ENCODE results near the gene APBA1. TPM values are rescaled to one million over a fixed set of nuclear protein-coding genes. Genes with fewer than 3 reads are reported as not detected.

The APBA1 gene
- total and polyA plus RNA-seq, 8 donors: 2.4 to 17.9 (median 11.4) TPM

DNA sequence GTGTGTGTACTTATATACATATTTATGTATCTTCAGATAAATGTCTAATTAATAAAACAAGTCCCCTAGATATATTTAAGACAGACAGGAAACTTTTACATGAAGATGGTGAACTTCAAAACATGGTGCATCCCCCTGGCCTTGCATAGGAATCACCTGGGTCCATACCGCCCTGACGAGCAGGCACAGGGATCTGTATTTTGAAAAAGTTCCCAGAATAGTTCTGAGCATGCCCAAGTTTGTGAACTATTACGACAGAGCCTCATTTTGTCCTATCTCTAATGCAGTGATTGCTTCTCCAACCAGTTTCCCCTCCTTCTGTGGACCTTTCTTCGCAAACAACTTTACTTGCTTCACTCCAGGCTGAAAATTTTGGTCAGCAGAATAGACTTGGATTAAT is 98.1 kb downstream of the APBA1 start:
- Histone ChIP-seq H3K4me1 (no peaks in the 10 kb centered on the region), H3K9me3 (no peaks in the 10 kb centered on the region), H3K27me3 (no peaks in the 10 kb centered on the region), H3K27ac (no peak overlapping the region), H3K36me3 (no peaks in the 10 kb centered on the region), H3K4me3 (no peak overlapping the region)
- DNase-seq (no peak), ATAC-seq (no peak)
- TF ChIP-seq, protein P1, sequence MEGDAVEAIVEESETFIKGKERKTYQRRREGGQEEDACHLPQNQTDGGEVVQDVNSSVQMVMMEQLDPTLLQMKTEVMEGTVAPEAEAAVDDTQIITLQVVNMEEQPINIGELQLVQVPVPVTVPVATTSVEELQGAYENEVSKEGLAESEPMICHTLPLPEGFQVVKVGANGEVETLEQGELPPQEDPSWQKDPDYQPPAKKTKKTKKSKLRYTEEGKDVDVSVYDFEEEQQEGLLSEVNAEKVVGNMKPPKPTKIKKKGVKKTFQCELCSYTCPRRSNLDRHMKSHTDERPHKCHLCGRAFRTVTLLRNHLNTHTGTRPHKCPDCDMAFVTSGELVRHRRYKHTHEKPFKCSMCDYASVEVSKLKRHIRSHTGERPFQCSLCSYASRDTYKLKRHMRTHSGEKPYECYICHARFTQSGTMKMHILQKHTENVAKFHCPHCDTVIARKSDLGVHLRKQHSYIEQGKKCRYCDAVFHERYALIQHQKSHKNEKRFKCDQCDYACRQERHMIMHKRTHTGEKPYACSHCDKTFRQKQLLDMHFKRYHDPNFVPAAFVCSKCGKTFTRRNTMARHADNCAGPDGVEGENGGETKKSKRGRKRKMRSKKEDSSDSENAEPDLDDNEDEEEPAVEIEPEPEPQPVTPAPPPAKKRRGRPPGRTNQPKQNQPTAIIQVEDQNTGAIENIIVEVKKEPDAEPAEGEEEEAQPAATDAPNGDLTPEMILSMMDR (IDR thresholded peaks at IDR 0.05): no peak
- intact Hi-C loops (cut with DNase I): no loop called here

DNA sequence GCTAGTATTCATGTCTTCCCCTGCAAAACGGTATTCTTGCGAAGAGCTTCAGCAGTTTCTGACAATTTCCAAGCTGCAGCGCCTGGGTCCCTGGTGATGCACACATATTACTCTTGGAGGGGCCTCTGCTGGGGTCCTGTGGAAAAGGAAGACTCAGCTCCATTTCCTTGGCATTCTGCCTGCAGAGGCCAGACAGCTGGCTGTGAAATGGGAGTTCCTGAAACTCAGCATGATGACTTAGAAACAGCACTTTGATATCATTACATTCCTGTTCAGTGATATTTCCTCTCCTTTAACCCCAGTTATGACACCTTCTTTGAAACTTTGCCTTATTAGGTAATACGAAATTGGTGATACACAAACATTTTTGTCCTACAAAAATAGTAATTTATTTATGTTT is 98.5 kb downstream of the APBA1 start:
- ATAC-seq (no peak), DNase-seq (peak in 1 of 4 donors; percentile 36)
- H3K4me3 ChIP-seq: no peak overlapping the region
- no peak overlapping the region for H3K27ac ChIP-seq
- H3K27me3 ChIP-seq: no peaks in the 10 kb centered on the region
- TF ChIP-seq, protein P1 (IDR thresholded peaks at IDR 0.05): no peak
- H3K4me1 ChIP-seq: no peaks in the 10 kb centered on the region
- H3K9me3 ChIP-seq: no peaks in the 10 kb centered on the region
- H3K36me3 ChIP-seq: no peaks in the 10 kb centered on the region
- intact Hi-C loops (cut with DNase I): no loop called here

DNA sequence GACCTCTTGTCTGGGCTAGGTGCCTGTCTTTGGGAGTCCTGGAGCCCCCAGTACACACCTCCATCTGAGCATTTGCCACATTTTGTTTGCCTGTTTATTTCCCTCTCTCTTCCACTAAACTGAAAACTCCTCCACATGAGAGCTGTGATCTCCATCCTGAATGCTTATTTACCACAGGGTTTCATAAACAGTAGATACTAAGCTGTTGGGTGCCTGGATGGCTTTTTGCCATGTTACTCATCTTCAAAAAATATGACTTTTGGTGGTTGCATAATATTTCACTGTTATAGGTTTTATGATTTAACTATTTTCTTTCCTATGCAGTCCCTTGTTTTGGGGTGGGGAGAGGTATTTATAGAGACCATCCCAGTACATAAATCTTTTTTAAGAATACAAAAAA is 99.6 kb downstream of the APBA1 start:
- no peak overlapping the region for H3K4me3 ChIP-seq
- H3K27ac ChIP-seq: no peak overlapping the region
- H3K4me1 ChIP-seq: no peaks in the 10 kb centered on the region
- TF ChIP-seq, protein P1 (IDR thresholded peaks at IDR 0.05): no peak
- no peaks in the 10 kb centered on the region for H3K36me3 ChIP-seq
- DNase-seq (no peak), ATAC-seq (no peak)
- H3K27me3 ChIP-seq: no peaks in the 10 kb centered on the region
- H3K9me3 ChIP-seq: no peaks in the 10 kb centered on the region
- intact Hi-C loops (cut with DNase I): no loop called here

DNA sequence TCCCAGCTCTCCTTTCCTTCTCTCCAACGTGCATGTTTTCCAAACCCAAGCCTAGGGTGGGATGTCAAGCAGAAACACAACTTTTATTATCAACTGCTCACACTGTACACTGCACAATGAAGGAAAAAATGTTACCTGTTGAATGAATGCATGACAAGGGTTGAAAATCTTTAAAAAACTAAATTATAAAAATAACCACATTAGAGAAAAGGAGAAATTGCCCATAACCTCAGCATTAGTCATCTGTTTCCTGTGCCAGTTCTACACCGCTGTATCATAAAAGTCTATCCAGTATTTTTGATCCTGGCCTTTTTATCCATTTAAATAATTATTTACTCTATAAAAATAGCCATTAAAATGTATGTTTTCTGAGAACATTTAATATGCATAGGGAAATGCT is 101.1 kb downstream of the APBA1 start:
- Histone ChIP-seq H3K27ac (no peak overlapping the region), H3K4me3 (no peak overlapping the region), H3K4me1 (no peaks in the 10 kb centered on the region), H3K9me3 (no peaks in the 10 kb centered on the region), H3K36me3 (no peaks in the 10 kb centered on the region), H3K27me3 (no peaks in the 10 kb centered on the region)
- intact Hi-C loops (cut with DNase I): no loop called here
- ATAC-seq: no peak
- TF ChIP-seq, protein P1 (IDR thresholded peaks at IDR 0.05): no peak
- DNase-seq: no peak

DNA sequence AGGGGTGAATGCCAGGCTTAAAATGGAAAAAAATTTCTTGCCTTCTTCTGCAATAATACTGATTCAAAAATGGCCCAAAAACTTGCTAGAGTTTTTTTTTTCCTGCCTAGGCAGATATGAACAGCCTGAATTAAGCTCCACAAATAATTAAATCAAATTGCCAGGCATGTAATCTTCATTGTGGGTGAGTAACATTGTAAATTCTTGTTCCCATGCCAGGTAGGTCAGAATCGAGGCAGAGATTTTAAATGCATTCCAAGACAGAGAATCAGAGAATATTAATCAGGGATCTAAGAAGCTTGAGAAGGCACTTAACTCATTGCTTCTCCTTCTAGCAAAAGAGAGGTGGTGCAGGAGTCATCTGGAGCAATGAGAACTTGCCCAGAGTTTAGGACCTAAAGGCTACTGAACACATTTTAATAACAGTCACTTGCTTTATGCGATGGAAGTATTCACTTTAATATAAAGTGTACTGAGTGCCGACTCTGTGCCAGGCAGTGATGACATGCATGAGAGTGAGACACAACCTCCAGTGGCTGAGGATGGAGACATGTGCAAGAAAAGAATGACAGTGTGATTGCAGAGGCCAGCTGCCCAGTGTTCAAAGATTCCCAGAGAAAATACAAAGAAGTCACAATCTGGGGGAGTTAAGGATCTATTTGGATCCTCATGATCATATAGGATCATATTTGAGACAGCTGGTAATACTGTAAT is 102.3 kb downstream of the APBA1 start:
- Histone ChIP-seq H3K36me3 (no peaks in the 10 kb centered on the region), H3K27me3 (no peaks in the 10 kb centered on the region), H3K4me1 (no peaks in the 10 kb centered on the region), H3K4me3 (no peak overlapping the region), H3K27ac (no peak overlapping the region), H3K9me3 (no peaks in the 10 kb centered on the region)
- TF ChIP-seq, protein P1 (IDR thresholded peaks at IDR 0.05): no peak
- DNase-seq (no peak), ATAC-seq (peak; percentile 25)
- intact Hi-C loops (cut with DNase I): no loop called here
